Uterus (tissue), 4 donors: ENCODE measurements around the gene ANXA2R. TPM values are rescaled to one million over a fixed set of nuclear protein-coding genes. Genes with fewer than 3 reads are reported as not detected.

Experiments used
- DNase-seq, 2 donors: peaks; one replicate each; pipeline ENCODE4 v3.0.0-alpha.2; 2019 to 2020
- H3K27ac ChIP-seq, 2 donors: fragments of 200-600 bp; sonication (generic); 1 replicate in 1 of 2; 2 replicates in 1 of 2; pipeline ENCODE4 v1.5.1; 2016 to 2018
- H3K27me3 ChIP-seq, 2 donors: fragments of 200-600 bp; sonication (generic); one replicate each; pipeline ENCODE4 v1.5.1; 2018 to 2019; ENCODE audit warnings: control low read depth in 1 of 2
- H3K36me3 ChIP-seq, 2 donors: fragments of 200-600 bp; sonication (generic); one replicate each; pipeline ENCODE4 v1.5.1; 2019; ENCODE audit warnings: control low read depth in 1 of 2
- H3K4me1 ChIP-seq, 2 donors: fragments of 200-600 bp; sonication (generic); one replicate each; pipeline ENCODE4 v1.5.1; 2018 to 2019; ENCODE audit warnings: control low read depth in 1 of 2
- H3K4me3 ChIP-seq, 2 donors: fragments of 200-600 bp; sonication (generic); 1 replicate in 1 of 2; 2 replicates in 1 of 2; pipeline ENCODE4 v1.5.1; 2018 to 2019; ENCODE audit warnings: mild to moderate bottlenecking in 1 of 2
- H3K9me3 ChIP-seq, 2 donors: fragments of 200-600 bp; sonication (generic); one replicate each; pipeline ENCODE4 v1.5.1; 2019; ENCODE audit warnings: control low read depth in 1 of 2
- POLR2A ChIP-seq, 2 donors: fragments of 450-650 bp; IDR thresholded peaks; one replicate each; pipeline ENCODE4 v1.6.1; 2016; ENCODE audit warnings: antibody characterized with exemption in 2 of 2, mild to moderate bottlenecking in 1 of 2, moderate library complexity in 1 of 2
- intact Hi-C: fragments of 100-400 bp; cut with DNase I; formaldehyde crosslinking; loops from one replicate; pipeline ENCODE4 v1.15.1; 2023; ENCODE audit warnings: low total_unique reads
- total RNA-seq, 4 donors: library from RNA; depleted of rRNA in 3 of 4; stranded (reverse); fragments of >200 nt in 3 of 4; gene quantifications; one replicate each; pipeline versions ENCODE4 v1.1.0 to v1.2.4, GENCODE V29; 2014 to 2023
- TF ChIP-seq, protein P1 (sequence below), 4 experiments: fragments of 200-600 bp in 2 of 4; fragments of 450-650 bp in 2 of 4; sonication (generic) in 2 of 4; IDR thresholded peaks; one replicate each; pipeline ENCODE4 v1.5.1; 2016 to 2019; ENCODE audit warnings: antibody characterized with exemption in 4 of 4, mild to moderate bottlenecking in 2 of 4, moderate library complexity in 1 of 4
- donor health status: DM: yes; HTN: yes; CAD: no.

ANXA2R gene
- total RNA-seq, 4 donors from 2014 or later, result 2.4 to 62.8 (median 8.5) TPM

DNA sequence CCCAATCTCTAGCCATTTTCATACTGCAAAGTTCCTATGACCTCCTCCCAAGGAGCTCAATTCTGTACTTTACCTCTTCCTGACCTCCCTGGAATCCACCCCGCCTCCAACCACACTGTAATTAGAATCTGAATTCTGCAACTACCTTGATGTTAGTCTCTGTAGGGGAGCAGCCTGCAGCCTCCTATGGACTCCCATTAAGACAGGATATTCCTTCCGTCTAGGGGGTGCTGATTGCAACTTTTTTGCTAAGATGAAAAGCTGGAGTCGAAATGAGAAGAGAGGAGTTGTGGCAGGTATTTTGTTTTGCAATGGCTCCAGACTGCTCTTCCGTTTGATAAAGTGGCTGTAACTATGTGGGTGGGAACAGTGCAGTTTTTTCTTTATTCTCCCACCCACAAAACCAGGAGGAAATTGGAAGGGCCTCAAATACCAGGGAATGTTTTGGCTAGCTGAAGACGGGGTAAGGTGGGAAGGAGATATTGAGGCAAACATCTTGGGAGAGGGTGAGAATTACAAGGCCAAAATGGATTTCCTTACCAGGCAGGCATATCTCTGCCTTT lies 23.8 kb downstream of the ANXA2R start:
- H3K4me3 ChIP-seq, result no peak overlapping the region
- no peaks in the 10 kb centered on the region for H3K36me3 ChIP-seq
- H3K27ac ChIP-seq, result peak overlapping the region in 1 of 2 donors; percentile 93
- no peak for DNase-seq
- TF ChIP-seq POLR2A (IDR thresholded peaks at IDR 0.05), result no peak
- TF ChIP-seq, protein P1, sequence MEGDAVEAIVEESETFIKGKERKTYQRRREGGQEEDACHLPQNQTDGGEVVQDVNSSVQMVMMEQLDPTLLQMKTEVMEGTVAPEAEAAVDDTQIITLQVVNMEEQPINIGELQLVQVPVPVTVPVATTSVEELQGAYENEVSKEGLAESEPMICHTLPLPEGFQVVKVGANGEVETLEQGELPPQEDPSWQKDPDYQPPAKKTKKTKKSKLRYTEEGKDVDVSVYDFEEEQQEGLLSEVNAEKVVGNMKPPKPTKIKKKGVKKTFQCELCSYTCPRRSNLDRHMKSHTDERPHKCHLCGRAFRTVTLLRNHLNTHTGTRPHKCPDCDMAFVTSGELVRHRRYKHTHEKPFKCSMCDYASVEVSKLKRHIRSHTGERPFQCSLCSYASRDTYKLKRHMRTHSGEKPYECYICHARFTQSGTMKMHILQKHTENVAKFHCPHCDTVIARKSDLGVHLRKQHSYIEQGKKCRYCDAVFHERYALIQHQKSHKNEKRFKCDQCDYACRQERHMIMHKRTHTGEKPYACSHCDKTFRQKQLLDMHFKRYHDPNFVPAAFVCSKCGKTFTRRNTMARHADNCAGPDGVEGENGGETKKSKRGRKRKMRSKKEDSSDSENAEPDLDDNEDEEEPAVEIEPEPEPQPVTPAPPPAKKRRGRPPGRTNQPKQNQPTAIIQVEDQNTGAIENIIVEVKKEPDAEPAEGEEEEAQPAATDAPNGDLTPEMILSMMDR (IDR thresholded peaks at IDR 0.05), result no peak
- H3K27me3 ChIP-seq, result peaks cover 10% of the 10 kb centered on the region in 2 donors
- no peaks in the 10 kb centered on the region for H3K9me3 ChIP-seq
- no peaks in the 10 kb centered on the region for H3K4me1 ChIP-seq
- intact Hi-C loops, result no loop called here

DNA sequence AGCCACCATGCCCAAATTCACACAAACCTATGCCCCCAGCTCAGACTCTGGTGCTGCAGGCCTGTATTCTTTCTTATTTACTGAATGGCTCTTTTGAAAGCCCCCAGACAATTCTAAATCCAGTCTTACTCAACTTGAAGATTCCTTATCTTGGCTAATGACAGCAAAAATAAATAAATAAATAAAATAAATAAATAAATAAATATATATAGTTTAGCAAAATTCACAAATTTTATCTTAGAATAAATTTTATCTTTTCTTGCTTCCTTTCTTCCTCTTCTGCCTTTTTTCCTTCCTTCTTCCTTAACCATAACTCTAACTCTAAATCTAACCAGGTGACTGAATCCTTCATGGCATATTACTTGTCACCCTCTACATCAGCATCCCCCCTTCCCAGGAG lies 25.6 kb downstream of the ANXA2R start:
- no peak for DNase-seq
- intact Hi-C loops, result no loop called here
- TF ChIP-seq, protein P1 (IDR thresholded peaks at IDR 0.05), result no peak
- TF ChIP-seq POLR2A (IDR thresholded peaks at IDR 0.05), result no peak
- Histone ChIP-seq H3K36me3 (no peaks in the 10 kb centered on the region), H3K27ac (no peak overlapping the region), H3K4me3 (no peak overlapping the region), H3K9me3 (no peaks in the 10 kb centered on the region), H3K4me1 (no peaks in the 10 kb centered on the region), H3K27me3 (peaks cover 4 to 5% of the 10 kb centered on the region in 2 donors)

DNA sequence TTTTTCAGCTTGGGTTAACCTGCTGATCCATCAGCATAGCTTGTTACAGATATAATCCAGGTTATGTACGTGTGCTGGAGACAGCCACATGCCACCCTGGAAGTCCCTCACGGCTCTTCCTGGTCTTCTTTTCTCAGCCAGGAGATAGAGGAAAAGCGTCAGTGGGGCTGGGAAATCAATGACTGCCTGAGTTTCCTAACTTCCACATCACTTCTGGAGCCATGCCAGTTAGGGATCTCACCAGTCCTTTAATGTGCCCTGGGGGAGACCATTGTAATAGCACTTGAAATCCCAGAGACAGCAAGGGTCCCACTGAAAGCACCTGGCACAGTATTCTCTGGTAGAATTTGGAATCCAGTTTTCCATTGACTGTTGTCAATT lies 29.2 kb downstream of the ANXA2R start:
- DNase-seq, result no peak
- Histone ChIP-seq H3K4me3 (no peak overlapping the region), H3K36me3 (no peaks in the 10 kb centered on the region), H3K27ac (peak overlapping the region; percentile 77 to 90), H3K9me3 (no peaks in the 10 kb centered on the region), H3K27me3 (peaks cover 0 to 4% of the 10 kb centered on the region in 2 donors), H3K4me1 (no peaks in the 10 kb centered on the region)
- intact Hi-C loops, result no loop called here
- TF ChIP-seq POLR2A (IDR thresholded peaks at IDR 0.05), result no peak
- TF ChIP-seq, protein P1 (IDR thresholded peaks at IDR 0.05), result no peak

DNA sequence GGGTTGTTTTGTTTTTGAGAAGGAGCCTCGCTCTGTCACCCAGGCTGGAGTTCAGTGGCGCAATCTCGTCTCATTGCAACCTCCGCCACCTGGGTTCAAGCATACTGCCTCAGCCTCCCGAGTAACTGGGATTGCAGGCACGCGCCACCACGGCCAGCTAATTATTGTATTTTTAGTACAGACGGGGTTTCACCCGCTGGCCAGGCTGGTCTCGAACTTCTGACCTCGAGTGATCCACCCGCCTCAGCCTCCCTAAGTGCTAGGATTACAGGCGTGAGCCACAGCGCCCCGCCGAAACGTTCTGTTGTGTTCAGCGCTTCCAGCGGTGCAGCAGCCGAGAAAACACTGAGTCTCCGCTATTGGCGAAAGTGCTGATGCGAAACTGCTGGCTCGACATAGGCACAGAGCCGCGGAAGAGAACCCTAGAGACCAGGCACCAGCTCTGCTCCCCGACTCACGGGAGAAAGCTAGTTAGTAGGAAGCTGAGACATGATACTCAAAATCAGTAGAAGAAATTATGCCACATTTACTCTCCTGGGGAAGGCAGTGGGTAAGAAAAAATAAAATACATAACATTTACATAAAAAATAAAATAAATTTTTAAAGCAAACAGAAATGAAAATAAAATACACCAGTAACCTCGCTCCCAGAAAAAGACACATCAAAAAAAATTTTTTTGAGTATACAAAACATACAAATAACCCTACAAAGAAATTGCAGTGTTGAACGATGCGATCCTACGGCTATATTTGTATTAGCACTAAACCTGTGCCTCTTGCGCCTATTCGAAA lies 31.6 kb downstream of the ANXA2R start:
- peak overlapping the region; percentile 77 to 90 for H3K27ac ChIP-seq
- peak; percentile 81 to 83 for DNase-seq
- H3K36me3 ChIP-seq, result no peaks in the 10 kb centered on the region
- H3K9me3 ChIP-seq, result no peaks in the 10 kb centered on the region
- no peaks in the 10 kb centered on the region for H3K4me1 ChIP-seq
- peak overlapping the region; percentile 45 for H3K4me3 ChIP-seq
- H3K27me3 ChIP-seq, result peaks cover 0 to 4% of the 10 kb centered on the region in 2 donors
- intact Hi-C loops, result no loop called here
- TF ChIP-seq, protein P1 (IDR thresholded peaks at IDR 0.05), result no peak
- TF ChIP-seq POLR2A (IDR thresholded peaks at IDR 0.05), result peak; percentile 39 to 49

DNA sequence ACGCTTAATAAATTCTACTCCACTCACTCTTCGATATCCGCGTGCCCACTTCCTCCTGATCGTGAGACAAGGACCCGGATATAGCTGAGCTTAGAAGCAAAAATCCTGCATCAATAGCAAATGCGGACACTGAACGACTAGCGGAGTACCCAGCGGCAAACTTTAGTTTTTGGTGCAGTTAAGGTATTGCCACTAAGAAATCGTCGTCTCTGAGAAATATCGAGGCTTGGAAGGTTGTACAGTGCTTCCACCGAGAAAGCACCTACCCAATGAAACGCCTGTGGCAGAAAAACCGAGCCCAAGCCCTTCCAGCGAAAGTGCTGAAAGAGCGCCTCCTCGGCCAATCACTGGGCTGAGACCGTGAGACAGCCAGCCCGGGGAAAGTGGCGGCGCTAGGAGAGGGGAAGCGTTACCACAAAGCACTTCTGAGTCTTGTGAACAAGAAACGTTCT lies 32.2 kb downstream of the ANXA2R start:
- H3K4me3 ChIP-seq, result peak overlapping the region; percentile 45
- DNase-seq, result peak; percentile 44 to 48
- intact Hi-C loops, result no loop called here
- peaks cover 3 to 4% of the 10 kb centered on the region in 2 donors for H3K27me3 ChIP-seq
- H3K9me3 ChIP-seq, result no peaks in the 10 kb centered on the region
- H3K27ac ChIP-seq, result peak overlapping the region; percentile 77 to 90
- no peaks in the 10 kb centered on the region for H3K4me1 ChIP-seq
- no peaks in the 10 kb centered on the region for H3K36me3 ChIP-seq
- no peak for TF ChIP-seq POLR2A (IDR thresholded peaks at IDR 0.05)
- TF ChIP-seq, protein P1 (IDR thresholded peaks at IDR 0.05), result no peak
